Measurements from ENCODE around the gene RGMA.
"Not testable (repeated sequence)": the region's sequence is repeated elsewhere in the genome, so short reads cannot be mapped to it uniquely, and the experiment has no call there.

RGMA gene

GRCh38 chr15:93070551-93071296 lies 18.3 kb downstream of the RGMA start:
- peak overlapping the region in 8 of 21 experiments; percentile 73 to 89 (median 84) for H3K27ac ChIP-seq
- peak overlapping the region in 4 of 7 experiments; percentile 48 to 65 (median 60) for H3K4me3 ChIP-seq

- H3K27ac ChIP-seq, result peak overlapping the region in 3 of 21 experiments; percentile 42 to 86 (median 51)
- H3K4me3 ChIP-seq, result peak overlapping the region in 1 of 7 experiments; percentile 64
Measured at GRCh38 chr15:93070132-93070531, 18.9 kb downstream of the RGMA start.

DNA sequence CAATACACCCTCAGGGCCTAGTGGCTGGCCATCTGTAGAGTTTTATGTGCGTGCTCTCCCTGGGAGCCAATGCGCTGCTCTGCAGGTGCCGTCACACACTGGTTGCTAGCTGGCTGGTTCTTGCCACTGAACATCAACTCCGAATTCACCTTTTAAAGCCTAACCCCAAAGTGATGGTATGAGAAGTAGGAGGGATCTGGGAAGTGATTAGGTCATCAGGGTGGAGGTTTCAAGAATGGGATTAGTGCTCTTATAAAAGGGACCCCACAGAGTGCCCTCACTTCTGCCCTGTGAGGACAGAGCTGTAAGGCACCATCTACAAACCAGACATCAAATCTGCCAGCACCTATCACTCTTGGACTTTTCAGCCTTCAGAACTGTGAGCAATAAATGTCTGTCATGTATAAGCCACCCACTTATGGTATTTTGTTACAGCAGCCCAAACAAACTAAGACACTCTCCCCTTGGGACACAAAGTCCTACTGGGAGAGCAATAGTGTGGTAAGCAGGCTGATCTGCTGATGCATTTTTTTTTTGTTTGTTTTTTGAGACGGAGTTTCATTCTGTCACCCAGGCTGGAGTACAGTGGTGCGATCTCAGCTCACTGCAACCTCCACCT lies 20.3 kb downstream of the RGMA start:
- no peak overlapping the region for H3K4me3 ChIP-seq
- no peak overlapping the region for H3K27ac ChIP-seq

- Histone ChIP-seq H3K27ac (peak overlapping the region in 6 of 21 experiments; percentile 0 to 66 (median 32)), H3K4me3 (no peak overlapping the region)
Measured at GRCh38 chr15:93067649-93068085, 21.3 kb downstream of the RGMA start.

DNA sequence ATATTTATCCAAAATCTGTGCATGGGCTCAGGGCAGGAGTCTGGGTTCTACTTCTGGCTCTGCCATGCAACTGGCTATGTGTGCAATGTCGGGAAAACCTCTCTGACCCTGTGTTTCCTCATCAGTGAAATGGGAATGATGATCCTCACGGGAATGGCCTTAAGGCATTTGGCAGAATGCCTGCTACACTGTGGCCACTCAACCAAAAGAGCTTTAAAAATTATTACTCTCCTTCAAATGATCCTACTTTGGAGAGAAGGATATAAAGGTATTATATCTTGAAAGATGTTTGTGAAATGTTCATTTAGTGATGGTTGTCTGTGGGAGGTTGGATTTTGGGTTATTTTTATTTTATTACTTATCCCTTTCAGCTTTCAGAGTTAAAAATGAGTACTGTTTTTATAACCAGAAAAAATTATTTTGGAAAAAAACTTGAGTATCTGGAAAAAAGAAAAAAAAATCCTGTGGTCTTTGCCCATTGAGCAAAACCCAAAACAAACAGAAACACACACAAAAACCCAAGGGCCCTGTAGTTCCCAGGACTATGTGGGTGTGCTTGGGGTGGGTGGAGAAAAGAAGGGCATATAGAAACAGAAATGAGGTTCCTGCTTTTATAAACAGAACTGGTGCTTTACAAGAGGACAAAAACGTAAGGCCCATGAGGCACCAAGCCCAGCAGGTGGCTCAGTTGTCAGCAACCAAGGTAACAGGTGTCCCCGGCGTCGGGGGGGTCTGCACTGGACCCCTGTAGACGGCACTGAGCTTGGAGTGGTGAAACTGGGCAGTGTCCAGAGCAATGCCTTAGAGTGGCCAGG lies 22.0 kb downstream of the RGMA start:
- Histone ChIP-seq H3K4me3 (no peak overlapping the region), H3K27ac (peak overlapping the region in 5 of 21 experiments; percentile 0 to 66 (median 19))

DNA sequence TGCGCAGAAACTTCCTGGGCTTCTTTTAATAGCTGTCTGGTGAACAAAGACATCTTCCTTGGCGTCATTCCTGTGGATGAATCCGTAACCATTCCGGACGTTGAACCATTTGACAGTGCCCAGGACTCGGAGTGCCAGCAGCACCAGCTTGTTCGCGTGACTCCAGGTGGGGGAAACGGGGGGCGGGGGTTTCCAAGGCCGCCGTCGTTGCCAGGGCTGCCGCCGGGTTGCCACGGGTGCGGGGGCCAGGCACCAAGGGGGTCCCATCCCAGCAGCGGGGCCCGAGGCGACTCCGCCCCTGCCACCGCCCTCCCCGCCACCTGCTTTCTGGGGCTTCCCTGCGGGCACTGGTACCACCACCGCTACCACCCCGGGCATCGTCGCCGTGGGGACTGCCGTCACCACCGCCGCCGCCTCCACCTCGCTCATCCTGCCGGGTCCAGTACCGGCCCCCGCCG lies 22.8 kb downstream of the RGMA start:
- H3K27ac ChIP-seq, result peak overlapping the region in 5 of 21 experiments; percentile 20 to 63 (median 25)
- H3K4me3 ChIP-seq, result no peak overlapping the region

DNA sequence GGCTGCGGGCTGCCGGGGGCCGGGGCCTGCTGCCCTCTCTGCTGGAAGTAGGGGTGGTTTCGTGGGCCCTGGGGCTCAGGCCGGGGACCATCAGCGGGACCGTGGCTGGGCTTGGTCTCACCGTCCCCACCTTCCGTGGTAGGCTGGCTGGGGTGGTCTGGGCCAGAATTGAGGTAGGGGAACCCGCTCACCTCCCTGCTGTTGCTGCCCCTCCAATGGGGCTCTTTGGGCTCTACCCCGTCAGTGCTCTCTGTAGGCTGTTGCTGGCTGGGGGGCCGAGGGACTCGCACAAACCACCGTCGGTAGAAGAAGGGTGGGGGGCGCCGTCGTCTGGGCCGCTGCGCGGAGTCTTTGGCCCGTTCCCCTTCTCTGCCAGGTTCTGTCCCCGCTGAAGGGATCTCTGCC lies 23.4 kb downstream of the RGMA start:
- no peak overlapping the region for H3K27ac ChIP-seq

DNA sequence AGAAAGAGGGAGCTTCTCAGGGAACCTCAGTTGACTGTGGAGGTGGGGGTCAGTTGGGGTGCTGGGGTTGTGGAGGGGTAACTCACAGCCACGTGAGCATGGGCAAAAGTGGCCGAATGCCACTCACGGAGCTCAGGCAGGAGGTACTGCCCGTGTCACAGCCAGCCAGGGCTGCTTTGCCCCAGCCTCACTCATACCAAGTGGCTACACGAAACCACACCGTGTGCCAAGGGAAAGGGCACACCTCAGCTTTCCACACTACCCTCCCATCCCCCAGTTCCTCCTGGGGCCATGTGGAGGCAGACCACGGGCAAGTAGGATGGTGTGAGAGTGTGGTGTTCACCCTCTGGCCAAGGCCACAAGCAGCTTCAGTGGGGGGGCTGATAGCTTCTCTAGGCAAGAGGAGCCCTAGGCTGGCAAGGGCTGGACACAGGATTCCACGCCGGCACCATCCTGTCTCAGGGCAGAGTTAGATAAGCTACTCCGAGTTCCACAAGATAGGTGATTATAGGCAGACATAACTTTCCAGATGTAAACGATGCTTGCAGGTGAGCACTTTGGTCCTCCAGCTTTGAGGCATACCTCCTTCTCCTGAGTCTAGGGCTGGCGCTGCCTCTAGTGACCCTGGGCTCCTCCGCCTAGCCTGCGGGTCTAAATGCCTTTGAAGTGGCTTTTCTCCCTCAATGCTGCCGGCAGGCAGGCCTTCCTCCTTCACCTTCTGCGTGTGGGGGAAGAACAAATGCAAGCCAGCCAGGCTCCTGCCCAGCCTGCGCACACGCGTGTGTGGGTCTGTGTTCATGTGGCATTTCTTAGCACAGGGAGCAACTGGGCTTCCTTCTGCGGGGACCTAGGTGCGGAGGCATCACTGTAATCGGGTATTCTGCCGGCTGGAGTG lies 25.0 kb downstream of the RGMA start:
- H3K27ac ChIP-seq, result peak overlapping the region in 12 of 21 experiments; percentile 0 to 75 (median 22)

More for the DNA sequence above, 23.4 kb downstream of the RGMA start:
- no peak overlapping the region for H3K4me3 ChIP-seq

DNA sequence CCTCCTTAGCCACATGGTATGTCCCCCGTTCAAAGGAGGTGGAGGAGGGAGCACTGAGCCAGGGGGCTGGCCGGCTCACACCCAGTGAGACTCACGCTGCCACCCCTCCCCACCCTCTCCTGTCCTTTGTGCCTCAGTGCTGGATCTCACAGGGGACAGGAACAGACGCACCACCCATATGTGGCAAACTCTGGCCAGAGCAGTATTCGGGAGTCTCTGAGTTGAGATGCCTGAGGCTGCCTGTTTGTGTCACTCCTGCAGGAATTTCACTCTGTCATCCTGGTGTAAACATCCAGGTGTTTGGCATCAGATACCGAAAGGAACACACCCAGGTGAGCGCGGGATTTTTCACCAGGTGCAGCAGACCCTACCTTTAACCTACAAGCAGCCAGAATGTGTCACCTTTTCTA lies 25.7 kb downstream of the RGMA start:
- peak overlapping the region in 9 of 21 experiments; percentile 0 to 75 (median 15) for H3K27ac ChIP-seq
- no peak overlapping the region for H3K4me3 ChIP-seq

More for the DNA sequence above, 25.0 kb downstream of the RGMA start:
- no peak overlapping the region for H3K4me3 ChIP-seq

DNA sequence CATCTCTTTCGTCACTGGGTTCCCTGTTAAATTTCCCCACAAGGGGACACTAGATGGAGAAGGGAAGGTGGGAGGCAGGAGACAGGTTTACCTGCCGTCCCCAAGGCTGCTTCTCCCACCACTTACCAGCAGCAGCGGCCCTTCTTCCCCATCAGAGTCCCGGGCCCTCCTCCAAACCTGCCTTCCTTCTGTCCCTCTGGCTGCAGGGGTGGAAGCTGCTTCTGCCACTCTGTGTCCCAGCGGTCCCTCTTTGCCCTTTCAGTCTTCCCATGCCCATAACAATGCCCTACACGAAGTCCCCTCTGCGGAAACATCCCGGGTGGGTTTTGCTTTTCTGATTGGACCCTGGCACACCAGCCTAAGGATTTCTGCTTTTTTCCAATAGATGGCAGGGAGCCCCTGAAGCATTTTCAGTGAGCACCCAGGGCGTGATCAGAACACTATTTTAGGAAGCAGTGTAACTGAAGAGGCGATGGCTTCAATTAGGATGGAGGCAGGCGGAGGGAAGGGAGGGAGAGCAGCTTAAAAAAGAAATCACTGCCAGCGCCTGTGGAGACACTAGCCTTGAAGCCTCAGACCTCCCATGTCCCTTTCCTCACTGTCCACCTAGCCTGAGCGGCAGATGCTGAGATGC lies 26.3 kb downstream of the RGMA start:
- H3K27ac ChIP-seq, result peak overlapping the region in 6 of 21 experiments; percentile 6 to 50 (median 26)
- H3K4me3 ChIP-seq, result not testable (repeated sequence)

GRCh38 chr15:93060336-93061248 lies 28.4 kb downstream of the RGMA start:
- H3K27ac ChIP-seq, result no peak overlapping the region

DNA sequence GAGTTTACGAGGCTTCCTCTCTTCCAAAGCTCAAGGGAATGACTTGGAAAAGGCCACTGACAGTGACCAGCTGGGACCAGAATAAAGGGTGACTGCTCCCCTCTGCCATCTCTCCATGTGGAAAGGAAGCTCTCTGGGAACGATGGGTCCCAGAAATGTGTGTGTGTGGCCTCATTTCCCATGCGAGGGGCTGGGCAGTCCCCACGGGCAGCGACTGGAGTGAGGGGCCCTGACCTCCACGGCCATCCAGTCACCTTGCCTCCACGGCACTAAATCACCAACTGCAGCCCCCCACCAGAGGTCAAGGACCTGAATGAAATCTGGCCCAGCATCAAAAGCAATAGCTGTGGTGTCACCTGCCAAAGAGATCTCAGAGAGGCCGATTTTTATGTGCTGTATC lies 29.6 kb downstream of the RGMA start:
- H3K4me3 ChIP-seq, result no peak overlapping the region
- H3K27ac ChIP-seq, result no peak overlapping the region

More at GRCh38 chr15:93060336-93061248, 28.4 kb downstream of the RGMA start:
- H3K4me3 ChIP-seq, result no peak overlapping the region

DNA sequence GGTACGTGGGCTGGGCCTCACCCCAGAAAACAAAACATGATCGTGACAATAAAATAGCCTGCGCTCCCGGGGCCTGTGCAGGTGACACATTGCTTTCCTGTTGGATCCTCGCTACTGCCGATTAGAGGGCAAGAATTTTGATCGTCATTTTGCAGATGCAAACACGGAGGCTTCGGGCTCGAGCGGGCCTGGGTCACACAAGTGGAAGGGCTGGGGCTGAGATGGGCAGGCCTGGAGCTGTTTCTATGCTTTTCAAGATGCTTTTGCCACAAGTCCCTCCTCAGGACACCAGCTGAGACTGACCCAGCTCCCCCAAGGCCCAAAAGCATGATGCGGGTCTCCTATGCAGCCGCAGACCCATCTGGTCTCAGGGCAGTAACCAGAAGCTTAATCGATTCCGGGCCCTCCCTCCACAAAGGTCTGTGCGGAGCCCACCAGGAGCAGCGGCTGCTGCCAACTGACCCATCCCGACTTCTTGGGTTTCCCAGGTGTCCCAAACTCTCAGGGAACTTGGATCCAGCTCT lies 30.0 kb downstream of the RGMA start:
- Histone ChIP-seq H3K27ac (no peak overlapping the region), H3K4me3 (no peak overlapping the region)

DNA sequence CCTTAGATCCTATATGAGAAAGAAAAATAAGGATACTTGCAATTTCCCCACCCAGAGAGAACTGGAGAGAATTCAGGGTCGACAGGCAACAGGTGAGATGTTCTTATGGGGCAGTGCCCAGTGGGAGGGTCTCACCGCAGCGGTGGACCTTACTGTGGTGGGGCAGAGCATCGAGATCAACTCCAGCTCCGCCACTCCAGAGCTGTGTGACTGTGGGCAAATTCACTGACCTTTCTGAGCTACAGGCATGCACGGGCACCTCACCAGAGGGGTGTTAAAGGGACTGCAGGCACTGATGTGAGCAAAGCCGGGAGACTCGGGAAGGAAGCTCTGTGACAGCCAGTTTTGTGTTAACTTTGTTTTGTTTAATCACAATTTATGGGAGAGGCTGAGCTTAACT lies 30.9 kb downstream of the RGMA start:
- Histone ChIP-seq H3K27ac (no peak overlapping the region), H3K4me3 (no peak overlapping the region)

- H3K4me3 ChIP-seq, result no peak overlapping the region
Measured at GRCh38 chr15:93057618-93058017, 31.4 kb downstream of the RGMA start.

DNA sequence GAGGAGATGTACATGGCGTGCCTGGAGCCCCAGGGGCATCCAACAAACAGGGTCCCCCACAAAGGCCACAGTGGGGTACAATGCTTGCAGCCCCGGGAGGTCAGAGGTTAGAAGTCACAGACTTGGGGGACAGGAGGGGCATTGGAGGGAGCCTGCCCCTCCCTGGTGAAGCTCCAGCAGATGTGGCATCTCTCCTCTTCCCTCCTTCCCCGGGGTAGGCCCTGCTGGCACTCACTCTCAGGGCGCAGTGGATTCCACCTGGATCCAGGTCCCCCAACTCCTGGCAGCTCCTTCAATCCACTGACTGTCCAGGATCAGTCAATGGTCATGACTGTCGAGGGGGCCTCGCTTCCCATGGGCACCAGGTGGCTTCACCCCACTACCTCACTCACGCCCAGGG lies 32.2 kb downstream of the RGMA start:
- no peak overlapping the region for H3K27ac ChIP-seq

More at GRCh38 chr15:93057618-93058017, 31.4 kb downstream of the RGMA start:
- H3K27ac ChIP-seq, result no peak overlapping the region

GRCh38 chr15:93055211-93055610 lies 33.8 kb downstream of the RGMA start:
- H3K27ac ChIP-seq, result no peak overlapping the region
- no peak overlapping the region for H3K4me3 ChIP-seq

More for the DNA sequence above, 32.2 kb downstream of the RGMA start:
- H3K4me3 ChIP-seq, result no peak overlapping the region

Measured in skin epidermis (tissue), 12 donors.